ENCODE results near the gene NEURL1B.
"Not testable (repeated sequence)": the region's sequence is repeated elsewhere in the genome, so short reads cannot be mapped to it uniquely, and the experiment has no call there.

The NEURL1B gene

DNA sequence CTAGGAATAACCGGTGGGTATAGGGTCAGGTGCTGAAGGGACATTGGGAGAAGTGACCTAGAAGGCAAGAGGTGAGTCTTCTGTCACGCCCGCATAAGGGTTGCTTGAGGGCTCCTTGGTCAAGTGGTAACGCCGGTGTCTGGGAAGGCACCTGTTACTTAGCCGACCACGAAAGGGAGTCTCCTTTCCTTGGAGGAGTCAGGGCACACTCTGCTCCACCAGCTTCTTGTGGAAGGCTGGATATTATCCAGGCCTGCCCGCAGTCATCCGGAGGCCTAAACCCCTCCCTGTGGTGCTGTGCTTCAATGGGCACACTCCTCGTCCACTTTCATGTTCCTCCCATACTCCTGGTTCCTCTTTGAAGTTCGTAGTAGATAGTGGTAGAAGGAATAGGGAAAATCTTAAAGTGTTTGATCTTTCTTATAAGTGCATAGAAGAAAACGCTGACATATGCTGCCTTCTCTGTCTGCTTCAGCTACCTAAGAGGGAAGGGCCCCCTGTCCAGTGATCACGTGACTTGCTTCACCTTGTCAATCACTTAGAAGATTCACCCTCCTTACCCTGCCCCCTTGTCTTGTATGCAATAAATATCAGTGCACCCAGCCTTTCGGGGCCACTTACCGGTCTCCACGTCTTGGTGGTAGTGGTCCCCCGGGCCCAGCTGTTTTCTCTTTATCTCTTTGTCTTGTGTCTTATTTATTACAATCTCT is 16.6 kb downstream of the NEURL1B start:
- not testable (repeated sequence) for ATAC-seq, H3K4me1 Mint-ChIP-seq, H3K27ac Mint-ChIP-seq, H3K4me3 Mint-ChIP-seq, DNase-seq, H3K27me3 Mint-ChIP-seq
- peaks cover 16 to 31% of the 10 kb centered on the region in 2 donors for H3K9me3 Mint-ChIP-seq

GRCh38 chr5:172658391-172658790 is 17.3 kb downstream of the NEURL1B start:
- Mint-ChIP-seq H3K27ac (no peak overlapping the region), H3K9me3 (peaks cover 16 to 31% of the 10 kb centered on the region in 2 donors), H3K27me3 (peaks cover 7% of the 10 kb centered on the region), H3K4me3 (no peak overlapping the region), H3K4me1 (peaks cover 4% of the 10 kb centered on the region)
- no peak for DNase-seq
- ATAC-seq: no peak

DNA sequence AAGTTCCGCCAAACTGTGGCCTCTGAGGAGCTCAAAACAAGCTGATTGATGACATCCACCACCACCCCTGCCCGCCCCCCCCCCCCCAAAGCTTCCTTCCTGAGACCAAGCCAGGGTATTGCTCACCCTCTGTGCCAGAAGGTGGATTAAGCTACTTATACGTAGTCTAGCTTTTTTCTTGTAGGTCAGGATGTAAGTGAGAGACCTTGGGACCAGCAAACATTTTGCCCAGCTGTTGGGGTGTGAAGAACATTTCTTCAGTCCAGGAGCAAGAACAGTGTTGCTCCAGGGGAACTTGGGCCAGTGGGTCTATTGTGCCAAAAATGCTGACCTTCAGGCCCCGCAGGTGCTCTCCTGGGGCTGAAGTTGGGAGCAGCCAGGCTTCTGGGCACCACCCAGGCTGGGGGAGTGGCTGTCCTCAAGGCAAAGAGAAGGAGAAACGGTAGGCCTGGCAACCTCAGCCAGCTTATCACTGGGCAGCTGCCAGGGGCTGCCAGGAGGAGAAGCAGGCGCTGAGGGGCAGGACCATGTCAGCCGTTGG is 18.0 kb downstream of the NEURL1B start:
- no peak for DNase-seq
- H3K9me3 Mint-ChIP-seq: peaks cover 16 to 31% of the 10 kb centered on the region in 2 donors
- no peak overlapping the region for H3K27ac Mint-ChIP-seq
- H3K4me1 Mint-ChIP-seq: peaks cover 4% of the 10 kb centered on the region
- peaks cover 7% of the 10 kb centered on the region for H3K27me3 Mint-ChIP-seq
- no peak overlapping the region for H3K4me3 Mint-ChIP-seq
- no peak for ATAC-seq

DNA sequence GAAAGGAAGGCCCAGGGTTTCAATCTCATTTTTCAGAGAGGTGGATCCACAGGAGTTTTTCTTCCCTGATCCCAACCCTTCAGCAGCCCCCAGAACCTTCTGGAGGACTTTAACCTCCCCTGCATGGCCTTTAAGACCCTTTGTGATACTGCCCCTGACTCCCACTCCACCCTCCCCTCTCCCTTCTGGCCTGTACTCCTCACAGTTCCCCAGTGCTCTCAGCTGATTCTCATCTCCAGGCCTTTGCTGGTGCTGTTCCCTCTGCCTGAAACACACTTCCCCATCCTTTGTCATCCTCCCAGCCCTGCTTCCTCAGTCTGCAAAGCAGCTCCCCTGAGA is 18.5 kb downstream of the NEURL1B start:
- Mint-ChIP-seq H3K4me3 (no peak overlapping the region), H3K27ac (no peak overlapping the region), H3K4me1 (peaks cover 4% of the 10 kb centered on the region), H3K27me3 (peaks cover 7% of the 10 kb centered on the region), H3K9me3 (peaks cover 16 to 31% of the 10 kb centered on the region in 2 donors)
- DNase-seq: no peak
- ATAC-seq: no peak

DNA sequence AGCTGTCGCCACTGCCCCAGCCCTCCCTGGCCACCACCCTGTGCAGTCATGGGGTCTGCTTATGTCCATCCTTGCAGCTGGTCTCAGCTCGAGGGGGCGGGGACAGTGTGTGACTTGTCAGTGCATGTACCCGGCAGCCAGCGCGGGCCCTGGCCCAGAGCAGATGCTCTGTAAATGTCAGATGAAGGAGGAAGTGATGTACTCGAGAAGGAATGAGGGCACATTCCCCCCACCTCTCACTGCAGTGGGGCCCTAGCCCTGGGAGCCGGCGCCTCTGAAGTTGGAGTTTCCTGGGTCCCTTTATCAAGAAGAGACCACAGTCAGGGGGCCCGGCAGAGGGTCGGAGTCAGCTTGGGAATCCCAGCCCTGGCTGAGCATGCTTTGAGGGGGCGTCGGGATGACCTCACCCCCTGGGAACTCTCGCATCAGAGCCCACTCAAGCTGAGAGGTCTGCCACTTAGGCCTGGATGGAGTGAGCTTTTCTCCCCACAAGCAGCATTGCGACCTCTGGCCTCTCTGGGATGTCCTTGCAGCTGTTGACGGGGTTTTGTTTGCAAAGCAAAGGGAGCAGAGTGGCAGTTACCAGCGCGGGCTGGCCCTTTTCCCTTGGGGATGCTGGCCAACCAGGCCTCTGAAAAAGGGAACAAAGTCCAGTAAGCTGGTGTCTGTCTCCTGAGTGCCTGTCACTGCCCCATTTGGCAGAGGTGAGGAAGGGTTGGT is 19.0 kb downstream of the NEURL1B start:
- H3K27ac Mint-ChIP-seq: no peak overlapping the region
- peaks cover 3% of the 10 kb centered on the region for H3K27me3 Mint-ChIP-seq
- H3K4me3 Mint-ChIP-seq: no peak overlapping the region
- H3K9me3 Mint-ChIP-seq: peaks cover 12 to 25% of the 10 kb centered on the region in 2 donors
- H3K4me1 Mint-ChIP-seq: peaks cover 4% of the 10 kb centered on the region
- DNase-seq (no peak), ATAC-seq (no peak)

- no peak for ATAC-seq
- Mint-ChIP-seq H3K9me3 (peaks cover 2 to 16% of the 10 kb centered on the region in 2 donors), H3K27me3 (no peaks in the 10 kb centered on the region), H3K4me1 (peaks cover 4% of the 10 kb centered on the region), H3K4me3 (no peak overlapping the region), H3K27ac (no peak overlapping the region)
- no peak for DNase-seq
These were observed 19.9 kb downstream of the NEURL1B start for GRCh38 chr5:172660974-172661373.

DNA sequence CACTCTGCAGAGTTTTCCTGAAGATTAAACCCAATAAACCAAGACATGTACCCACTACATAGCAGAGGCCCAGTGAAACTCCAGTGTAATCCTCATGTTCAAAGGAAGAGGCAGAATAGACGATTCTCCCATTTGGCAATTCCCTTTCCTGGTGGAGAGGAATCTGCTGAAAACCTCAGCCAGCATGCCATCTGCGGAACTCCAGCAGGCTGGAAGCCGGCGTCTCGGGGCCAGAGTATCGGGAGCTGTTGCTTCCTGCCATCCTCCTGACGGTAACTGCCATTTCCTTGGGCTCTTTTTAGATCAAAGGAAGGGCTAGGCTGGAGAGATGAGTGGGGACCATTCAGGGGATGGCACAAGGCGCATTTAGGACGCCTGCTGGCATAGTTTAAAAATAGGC is 20.5 kb downstream of the NEURL1B start:
- DNase-seq: no peak
- H3K4me3 Mint-ChIP-seq: no peak overlapping the region
- no peak for ATAC-seq
- peaks cover 4% of the 10 kb centered on the region for H3K4me1 Mint-ChIP-seq
- H3K9me3 Mint-ChIP-seq: peaks cover 0 to 11% of the 10 kb centered on the region in 2 donors
- H3K27ac Mint-ChIP-seq: no peak overlapping the region
- no peaks in the 10 kb centered on the region for H3K27me3 Mint-ChIP-seq

- Mint-ChIP-seq H3K27me3 (no peaks in the 10 kb centered on the region), H3K4me1 (peaks cover 4% of the 10 kb centered on the region), H3K27ac (no peak overlapping the region), H3K9me3 (peaks cover 0 to 8% of the 10 kb centered on the region in 2 donors), H3K4me3 (no peak overlapping the region)
- ATAC-seq (no peak), DNase-seq (no peak)
These were observed 21.5 kb downstream of the NEURL1B start for GRCh38 chr5:172662596-172662995.

GRCh38 chr5:172664018-172664417 is 23.0 kb downstream of the NEURL1B start:
- Mint-ChIP-seq H3K4me3 (no peak overlapping the region), H3K9me3 (no peaks in the 10 kb centered on the region), H3K27ac (peak overlapping the region in 1 of 2 donors; percentile 40), H3K4me1 (peaks cover 4% of the 10 kb centered on the region), H3K27me3 (no peaks in the 10 kb centered on the region)
- DNase-seq (no peak), ATAC-seq (no peak)

DNA sequence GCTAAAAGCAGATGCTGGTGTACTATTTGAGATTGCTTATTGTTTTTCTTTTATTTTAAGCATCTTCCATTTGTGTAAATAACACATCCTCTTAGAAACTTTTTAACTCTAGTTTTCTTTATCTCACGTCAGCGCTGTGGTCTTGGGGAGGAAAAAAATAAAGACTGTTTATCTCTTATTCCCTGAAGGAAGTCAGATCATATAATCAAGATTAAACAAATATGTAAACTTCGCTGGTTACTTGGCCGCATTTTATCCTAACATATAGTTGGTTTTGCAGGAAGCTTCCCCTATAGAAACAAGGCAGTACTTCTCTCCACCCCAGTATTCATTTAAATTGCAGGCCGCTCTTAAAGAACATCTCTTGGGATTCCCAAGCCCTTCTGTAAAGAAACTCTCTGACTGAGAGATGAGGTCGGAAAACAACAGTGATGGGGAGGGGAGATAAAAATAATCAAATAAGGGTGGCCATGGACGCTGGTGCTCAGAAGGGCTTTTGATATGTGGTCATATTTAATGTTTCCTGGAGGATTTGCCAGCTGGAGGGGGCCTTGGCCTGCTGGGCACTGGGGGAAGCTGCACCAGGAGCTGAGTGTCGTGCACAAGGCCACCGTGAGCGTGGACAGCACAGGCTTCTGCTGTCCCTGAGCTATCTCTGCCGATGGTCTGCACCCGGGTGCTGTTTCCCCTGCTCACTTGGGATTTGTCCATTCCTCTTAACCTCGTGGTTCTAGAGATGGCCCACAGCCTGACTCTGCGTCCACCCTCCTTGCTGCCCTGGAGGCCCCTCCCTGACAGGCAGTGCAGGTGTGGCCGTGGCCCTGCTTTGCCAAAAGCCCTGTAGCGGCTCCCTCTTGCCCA is 23.8 kb downstream of the NEURL1B start:
- Mint-ChIP-seq H3K27me3 (no peaks in the 10 kb centered on the region), H3K4me1 (peaks cover under 1% of the 10 kb centered on the region), H3K9me3 (no peaks in the 10 kb centered on the region), H3K27ac (no peak overlapping the region), H3K4me3 (no peak overlapping the region)
- ATAC-seq (no peak), DNase-seq (no peak)

GRCh38 chr5:172666251-172666650 is 25.2 kb downstream of the NEURL1B start:
- DNase-seq (no peak), ATAC-seq (no peak)
- Mint-ChIP-seq H3K27ac (no peak overlapping the region), H3K9me3 (peaks cover 0 to 4% of the 10 kb centered on the region in 2 donors), H3K4me3 (no peak overlapping the region), H3K27me3 (no peaks in the 10 kb centered on the region), H3K4me1 (no peaks in the 10 kb centered on the region)

DNA sequence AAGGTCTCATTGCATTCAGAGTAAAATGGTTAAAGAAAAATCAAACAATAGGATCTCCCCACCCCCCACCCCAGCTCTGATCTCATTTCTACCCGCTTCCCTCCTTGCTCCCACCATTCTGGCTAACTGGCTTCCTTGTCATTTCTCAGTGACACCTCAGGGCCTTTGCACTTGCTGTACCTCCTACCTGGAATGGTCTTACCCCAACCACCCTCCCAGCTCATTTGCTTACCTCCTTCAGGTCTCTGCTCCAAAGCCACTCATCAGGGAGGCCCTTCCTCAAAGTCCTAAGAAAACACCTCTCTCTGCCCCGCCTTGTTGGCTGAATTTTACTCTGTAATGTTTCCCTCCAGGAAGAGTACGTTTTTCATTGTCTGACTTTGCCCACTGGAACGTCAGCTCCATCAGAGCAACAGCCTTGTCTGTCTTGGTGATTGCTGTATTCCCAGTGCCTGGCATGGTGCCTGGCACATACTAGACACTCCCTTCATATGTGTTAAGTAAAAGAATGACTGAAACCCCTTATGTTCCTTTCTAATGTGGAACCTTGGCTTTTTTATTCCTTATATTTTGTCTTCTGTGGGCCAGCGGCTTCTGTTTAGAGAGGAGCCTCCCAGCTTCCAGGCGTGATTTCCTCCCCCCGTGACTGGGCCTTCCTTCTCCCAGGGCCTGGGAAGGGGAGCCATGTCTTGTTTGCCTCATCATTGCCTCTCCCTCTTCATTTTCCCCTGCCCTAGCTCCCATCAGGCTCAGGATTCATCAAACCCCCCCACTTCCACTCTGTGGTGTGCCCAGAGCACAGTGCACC is 26.9 kb downstream of the NEURL1B start:
- H3K27me3 Mint-ChIP-seq: no peaks in the 10 kb centered on the region
- H3K4me3 Mint-ChIP-seq: no peak overlapping the region
- no peaks in the 10 kb centered on the region for H3K4me1 Mint-ChIP-seq
- ATAC-seq: no peak
- peak overlapping the region in 1 of 2 donors; percentile 51 for H3K27ac Mint-ChIP-seq
- H3K9me3 Mint-ChIP-seq: peaks cover 0 to 4% of the 10 kb centered on the region in 2 donors
- no peak for DNase-seq

- no peak overlapping the region for H3K27ac Mint-ChIP-seq
- no peak for DNase-seq
These were observed 27.6 kb downstream of the NEURL1B start for GRCh38 chr5:172668594-172669071.

DNA sequence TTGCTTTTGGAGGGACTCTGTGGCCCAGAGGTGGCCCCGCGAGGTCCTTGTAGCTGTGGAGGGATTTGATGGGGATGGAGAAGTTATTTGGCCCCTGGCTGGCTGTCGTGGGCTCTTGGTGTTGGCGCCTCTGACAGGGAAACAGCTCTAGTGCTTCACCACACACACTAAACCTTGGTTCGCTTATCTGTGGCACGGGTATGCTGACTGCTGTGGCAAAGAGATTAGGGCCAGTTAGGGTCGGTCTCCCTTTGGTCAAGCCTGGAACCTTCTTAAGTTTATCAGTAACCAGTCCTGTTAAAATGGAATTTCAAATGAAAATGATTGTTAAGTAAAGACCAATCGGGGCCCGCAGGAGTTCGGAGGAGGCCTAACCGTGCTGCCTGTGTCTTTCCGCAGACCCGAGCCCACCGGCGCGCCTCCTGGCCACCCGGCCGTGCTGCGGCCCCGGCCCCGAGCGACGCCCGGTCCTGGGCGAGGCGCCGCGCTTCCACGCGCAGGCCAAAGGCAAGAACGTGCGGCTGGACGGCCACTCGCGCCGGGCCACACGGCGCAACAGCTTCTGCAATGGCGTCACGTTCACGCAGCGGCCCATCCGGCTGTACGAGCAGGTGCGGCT is 28.4 kb downstream of the NEURL1B start:
- Mint-ChIP-seq H3K27me3 (no peaks in the 10 kb centered on the region), H3K27ac (no peak overlapping the region), H3K4me3 (no peak overlapping the region), H3K4me1 (no peaks in the 10 kb centered on the region), H3K9me3 (peaks cover 0 to 4% of the 10 kb centered on the region in 2 donors)
- DNase-seq (no peak), ATAC-seq (no peak)

More at GRCh38 chr5:172668594-172669071, 27.6 kb downstream of the NEURL1B start:
- peaks cover 0 to 4% of the 10 kb centered on the region in 2 donors for H3K9me3 Mint-ChIP-seq
- H3K4me3 Mint-ChIP-seq: no peak overlapping the region
- H3K27me3 Mint-ChIP-seq: no peaks in the 10 kb centered on the region
- H3K4me1 Mint-ChIP-seq: no peaks in the 10 kb centered on the region
- ATAC-seq: no peak

Data from stimulated activated naive CD8-positive, alpha-beta T cell treated with anti-CD3 and anti-CD28 coated beads, Interleukin-15, amount 100 ng/mL, for 72 hours (primary cell).